ENCODE data around the gene RPS6KA1.
"Not testable (repeated sequence)": the region's sequence is repeated elsewhere in the genome, so short reads cannot be mapped to it uniquely, and the experiment has no call there.

Gene RPS6KA1

GRCh38 chr1:26593385-26593784 lies 63.8 kb downstream of the RPS6KA1 start:
- DNase-seq (ENCODE audit: low read depth in 1 of 2, low spot score in 1 of 2): no peak

- not testable (repeated sequence) for DNase-seq (ENCODE audit: low read depth in 1 of 2, low spot score in 1 of 2)
These were observed 65.0 kb downstream of the RPS6KA1 start for GRCh38 chr1:26594593-26594992.

- no peak for DNase-seq (ENCODE audit: low read depth in 1 of 2, low spot score in 1 of 2)
These were observed 68.1 kb downstream of the RPS6KA1 start for GRCh38 chr1:26597629-26598039.

GRCh38 chr1:26598890-26599289 lies 69.3 kb downstream of the RPS6KA1 start:
- no peak for DNase-seq (ENCODE audit: low read depth in 1 of 2, low spot score in 1 of 2)

GRCh38 chr1:26602378-26602959 lies 72.9 kb downstream of the RPS6KA1 start:
- peak in 1 of 2 donors; percentile 10 for DNase-seq (ENCODE audit: low read depth in 1 of 2, low spot score in 1 of 2)

- DNase-seq (ENCODE audit: low read depth in 1 of 2, low spot score in 1 of 2): no peak
These were observed 74.3 kb downstream of the RPS6KA1 start for GRCh38 chr1:26603856-26604255.

- DNase-seq (ENCODE audit: low read depth in 1 of 2, low spot score in 1 of 2): no peak
These were observed 77.6 kb downstream of the RPS6KA1 start for GRCh38 chr1:26607186-26607585.

GRCh38 chr1:26608895-26609294 lies 79.3 kb downstream of the RPS6KA1 start:
- no peak for DNase-seq (ENCODE audit: low read depth in 1 of 2, low spot score in 1 of 2)

GRCh38 chr1:26610781-26611180 lies 81.2 kb downstream of the RPS6KA1 start:
- DNase-seq (ENCODE audit: low read depth in 1 of 2, low spot score in 1 of 2): no peak

GRCh38 chr1:26612627-26613026 lies 83.1 kb downstream of the RPS6KA1 start:
- DNase-seq (ENCODE audit: low read depth in 1 of 2, low spot score in 1 of 2): not testable (repeated sequence)

- DNase-seq (ENCODE audit: low read depth in 1 of 2, low spot score in 1 of 2): no peak
These were observed 85.3 kb downstream of the RPS6KA1 start for GRCh38 chr1:26614655-26615411.

- no peak for DNase-seq (ENCODE audit: low read depth in 1 of 2, low spot score in 1 of 2)
These were observed 87.3 kb downstream of the RPS6KA1 start for GRCh38 chr1:26616881-26617280.

- DNase-seq (ENCODE audit: low read depth in 1 of 2, low spot score in 1 of 2): no peak
These were observed 89.0 kb downstream of the RPS6KA1 start for GRCh38 chr1:26618561-26618960.

Data from activated T-helper 1 cell treated with anti-CD3 and anti-CD28 coated beads, Interleukin-2, amount 50 U/mL, for 16 hours (primary cell).